MM.1S (cell line): ENCODE results near the gene EBI3.
"Not testable (repeated sequence)": the region's sequence is repeated elsewhere in the genome, so short reads cannot be mapped to it uniquely, and the experiment has no call there.

ENCODE experiments used
- DNase-seq: peaks from one replicate; pipeline ENCODE4 v3.0.0-alpha.2; 2015
- H2AFZ ChIP-seq: fragments of 300-600 bp; sonication (generic); 2 replicates; pipeline ENCODE4 v1.6.0; 2016; ENCODE audit warnings: antibody characterized with exemption, low read length
- H3F3A ChIP-seq: fragments of 300-600 bp; sonication (generic); 2 replicates; pipeline ENCODE4 v1.6.1; 2016; ENCODE audit warnings: mild to moderate bottlenecking, antibody characterized with exemption, low read length, moderate library complexity, mixed read lengths; ENCODE audit not compliant: insufficient read depth
- H3K27ac ChIP-seq: fragments of 300-600 bp; sonication (generic); 2 replicates; pipeline ENCODE4 v1.5.1; 2016; ENCODE audit warnings: mild to moderate bottlenecking, low read length
- H3K27me3 ChIP-seq: fragments of 300-600 bp; sonication (generic); replicated peaks from 2 replicates; pipeline ENCODE4 v1.6.0; 2016; ENCODE audit warnings: low read length; ENCODE audit not compliant: insufficient read depth
- H3K36me3 ChIP-seq: fragments of 300-600 bp; sonication (generic); replicated peaks from 2 replicates; pipeline ENCODE4 v1.6.1; 2016; ENCODE audit warnings: mild to moderate bottlenecking, low read length, mixed read lengths; ENCODE audit not compliant: insufficient read depth
- H3K4me1 ChIP-seq: fragments of 300-600 bp; sonication (generic); 2 replicates; pipeline ENCODE4 v1.6.1; 2016; ENCODE audit warnings: low read length, mixed read lengths
- H3K4me2 ChIP-seq: fragments of 300-600 bp; sonication (generic); 2 replicates; pipeline ENCODE4 v1.6.0; 2016; ENCODE audit warnings: low read depth, low read length
- H3K4me3 ChIP-seq: fragments of 300-600 bp; sonication (generic); 2 replicates; pipeline ENCODE4 v1.5.1; 2016; ENCODE audit warnings: low read length, mixed read lengths
- H3K79me2 ChIP-seq: fragments of 300-600 bp; sonication (generic); 2 replicates; pipeline ENCODE4 v1.6.1; 2016; ENCODE audit warnings: mixed run types, low read length, mixed read lengths
- H3K9ac ChIP-seq: fragments of 300-600 bp; sonication (generic); 2 replicates; pipeline ENCODE4 v1.6.1; 2016; ENCODE audit warnings: low read length, mixed read lengths
- H3K9me2 ChIP-seq: fragments of 300-600 bp; sonication (generic); replicated peaks from 2 replicates; pipeline ENCODE4 v1.6.1; 2016; ENCODE audit warnings: mild to moderate bottlenecking, low read length, mixed read lengths; ENCODE audit not compliant: insufficient read depth
- H3K9me3 ChIP-seq: fragments of 300-600 bp; sonication (generic); replicated peaks from 2 replicates; pipeline ENCODE4 v1.6.1; 2016; ENCODE audit warnings: mild to moderate bottlenecking, low read length, mixed read lengths; ENCODE audit not compliant: insufficient read depth
- H4K20me1 ChIP-seq: fragments of 300-600 bp; sonication (generic); 2 replicates; pipeline ENCODE4 v1.6.1; 2016; ENCODE audit warnings: mild to moderate bottlenecking, low read length, moderate library complexity, mixed read lengths; ENCODE audit not compliant: insufficient read depth
- CTCF ChIP-seq: fragments of 300-600 bp; sonication (generic); IDR thresholded peaks from 2 replicates; pipeline ENCODE4 v1.5.1; 2016; ENCODE audit warnings: antibody characterized with exemption, low read length, mixed read lengths
- EZH2 ChIP-seq: fragments of 300-600 bp; sonication (generic); optimal IDR thresholded peaks from 2 replicates; pipeline ENCODE3; 2017; ENCODE audit warnings: low read depth, mild to moderate bottlenecking, antibody characterized with exemption, low read length, mixed read lengths
- EZH2phosphoT487 ChIP-seq: fragments of 300-600 bp; sonication (generic); IDR thresholded peaks from 2 replicates; pipeline ENCODE4 v1.6.1; 2018; ENCODE audit warnings: antibody characterized with exemption, low read length

The EBI3 gene

DNA sequence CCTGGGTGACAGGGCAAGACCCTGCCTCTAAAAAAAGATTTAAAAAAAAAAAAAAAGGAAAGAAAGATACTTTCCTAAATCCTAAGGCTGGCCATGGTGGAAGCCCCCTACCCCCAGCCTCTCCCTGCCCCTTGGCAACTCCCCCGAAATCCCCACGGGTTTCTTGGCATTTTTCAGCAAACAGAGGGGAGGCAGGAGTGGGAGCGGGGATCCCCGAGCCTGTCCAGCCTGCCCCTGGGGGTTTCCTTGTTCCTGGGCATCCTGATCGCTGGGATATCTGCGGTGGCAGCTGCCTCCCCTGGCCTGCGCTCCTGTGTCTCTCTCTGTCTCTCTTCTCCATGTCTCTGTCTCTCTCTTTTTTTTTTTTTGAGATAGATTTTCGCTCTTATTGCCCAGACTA lies 3.4 kb upstream of the EBI3 start:
- no peak for TF ChIP-seq EZH2
- TF ChIP-seq CTCF = no peak
- no peak for TF ChIP-seq EZH2phosphoT487
- Histone ChIP-seq H4K20me1 (no peaks in the 10 kb centered on the region), H3K4me2 (no peak overlapping the region), H3F3A (no peaks in the 10 kb centered on the region), H3K4me3 (no peak overlapping the region), H2AFZ (no peak overlapping the region), H3K36me3 (no peaks in the 10 kb centered on the region), H3K79me2 (no peaks in the 10 kb centered on the region), H3K27ac (no peak overlapping the region), H3K4me1 (no peaks in the 10 kb centered on the region), H3K9me3 (no peaks in the 10 kb centered on the region), H3K9ac (no peak overlapping the region), H3K9me2 (no peaks in the 10 kb centered on the region), H3K27me3 (peaks cover 90% of the 10 kb centered on the region)
- DNase-seq = no peak

DNA sequence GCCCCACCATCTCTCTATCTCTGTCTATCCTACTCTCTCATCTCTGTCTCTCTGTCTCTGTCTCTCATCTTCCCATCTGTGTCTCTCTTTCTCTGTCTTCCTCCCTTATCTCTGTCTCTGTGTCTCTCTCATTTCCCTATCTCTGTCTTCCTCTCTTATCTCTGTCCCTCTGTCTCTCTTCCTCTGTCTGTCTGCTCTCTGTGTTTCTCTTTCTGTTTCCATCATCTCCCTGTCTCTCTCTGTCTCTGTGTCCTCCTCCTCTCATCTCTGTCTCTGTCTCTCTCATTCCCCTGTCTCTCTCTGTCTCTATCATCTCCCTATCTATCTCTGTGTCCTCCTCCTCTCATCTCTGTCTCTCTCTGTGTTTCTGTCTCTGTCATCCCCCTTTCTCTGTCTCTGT lies 1.6 kb upstream of the EBI3 start:
- TF ChIP-seq EZH2phosphoT487 = no peak
- no peak for TF ChIP-seq EZH2
- no peak for TF ChIP-seq CTCF
- H3K9ac ChIP-seq = no peak overlapping the region
- H3K9me2 ChIP-seq = no peaks in the 10 kb centered on the region
- H3K27ac ChIP-seq = no peak overlapping the region
- DNase-seq = no peak
- no peaks in the 10 kb centered on the region for H3K79me2 ChIP-seq
- H3K4me3 ChIP-seq = no peak overlapping the region
- H2AFZ ChIP-seq = no peak overlapping the region
- no peaks in the 10 kb centered on the region for H3K9me3 ChIP-seq
- no peaks in the 10 kb centered on the region for H3K36me3 ChIP-seq
- H3K4me2 ChIP-seq = no peak overlapping the region
- no peaks in the 10 kb centered on the region for H3F3A ChIP-seq
- no peaks in the 10 kb centered on the region for H3K4me1 ChIP-seq
- H4K20me1 ChIP-seq = no peaks in the 10 kb centered on the region
- peaks cover 90% of the 10 kb centered on the region for H3K27me3 ChIP-seq

- H3K9me3 ChIP-seq = no peaks in the 10 kb centered on the region
- H4K20me1 ChIP-seq = no peaks in the 10 kb centered on the region
- TF ChIP-seq EZH2 = no peak
- no peak overlapping the region for H3K27ac ChIP-seq
- no peak overlapping the region for H3K4me2 ChIP-seq
- no peak overlapping the region for H3K9ac ChIP-seq
- H3F3A ChIP-seq = no peaks in the 10 kb centered on the region
- H3K9me2 ChIP-seq = no peaks in the 10 kb centered on the region
- peaks cover 94% of the 10 kb centered on the region for H3K27me3 ChIP-seq
- no peak overlapping the region for H2AFZ ChIP-seq
- no peak for DNase-seq
- H3K4me3 ChIP-seq = no peak overlapping the region
- H3K36me3 ChIP-seq = no peaks in the 10 kb centered on the region
- no peaks in the 10 kb centered on the region for H3K79me2 ChIP-seq
- no peaks in the 10 kb centered on the region for H3K4me1 ChIP-seq
Observed at GRCh38 chr19:4228765-4229178, 551 bp upstream of the EBI3 start.

DNA sequence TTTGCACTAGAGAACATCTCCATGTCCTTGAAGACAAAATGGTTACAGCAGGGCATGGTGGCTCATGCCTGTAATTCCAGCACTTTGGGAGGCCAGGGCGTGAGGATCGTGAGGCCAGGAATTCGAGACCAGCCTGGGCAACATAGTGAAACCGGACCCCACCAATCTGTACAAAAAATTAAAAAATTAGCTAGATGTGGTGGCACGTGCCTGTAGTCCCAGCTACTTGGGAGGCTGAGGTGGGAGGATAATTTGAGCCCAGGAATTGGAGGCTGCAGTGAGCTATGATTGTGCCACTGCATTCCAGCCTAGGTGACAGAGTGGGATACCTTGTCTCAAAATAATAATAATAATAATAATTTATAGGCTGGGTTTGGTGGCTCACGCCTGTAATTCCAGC lies 914 bp downstream of the EBI3 start:
- not testable (repeated sequence) for DNase-seq, H3K9ac ChIP-seq, H3K9me3 ChIP-seq, H3K9me2 ChIP-seq, H3K4me2 ChIP-seq, H4K20me1 ChIP-seq, H3K4me1 ChIP-seq, H3K36me3 ChIP-seq, H3K27ac ChIP-seq, H3K4me3 ChIP-seq, H2AFZ ChIP-seq, H3K79me2 ChIP-seq, H3F3A ChIP-seq
- H3K27me3 ChIP-seq = peaks cover 96% of the 10 kb centered on the region

- H3K4me3 ChIP-seq, H3K27ac ChIP-seq, H3K36me3 ChIP-seq, H3K79me2 ChIP-seq, H3K9me2 ChIP-seq, H3K9ac ChIP-seq, DNase-seq, H3K4me1 ChIP-seq, H4K20me1 ChIP-seq, H2AFZ ChIP-seq, H3K4me2 ChIP-seq, H3K9me3 ChIP-seq, H3F3A ChIP-seq: not testable (repeated sequence)
- peaks cover 92% of the 10 kb centered on the region for H3K27me3 ChIP-seq
Observed at GRCh38 chr19:4231521-4231920, 2.2 kb downstream of the EBI3 start.

DNA sequence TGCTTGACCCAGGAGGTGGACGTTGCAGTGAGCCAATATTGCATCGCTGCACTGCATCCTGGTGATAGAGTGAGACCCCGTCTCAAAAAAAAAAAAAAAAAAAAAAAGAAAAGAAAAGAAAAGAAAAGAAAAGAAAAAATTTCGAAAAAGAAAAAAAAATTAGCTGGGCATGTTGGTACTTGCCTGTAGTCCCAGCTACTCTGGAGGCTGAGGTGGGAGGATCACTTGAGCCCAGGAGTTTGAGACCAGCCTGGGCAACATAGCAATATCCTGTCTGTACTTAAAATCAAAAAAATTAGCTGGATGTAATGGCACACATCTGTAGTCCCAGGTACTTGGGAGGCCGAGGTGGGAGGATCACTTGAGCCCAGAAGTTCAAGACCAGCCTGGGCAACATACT lies 2.8 kb downstream of the EBI3 start:
- not testable (repeated sequence) for H4K20me1 ChIP-seq, H3K27ac ChIP-seq, H2AFZ ChIP-seq, H3K9me3 ChIP-seq, H3K4me2 ChIP-seq, H3K79me2 ChIP-seq, H3F3A ChIP-seq, H3K9me2 ChIP-seq, H3K4me1 ChIP-seq, H3K36me3 ChIP-seq, H3K4me3 ChIP-seq, H3K9ac ChIP-seq, DNase-seq
- H3K27me3 ChIP-seq = peaks cover 94% of the 10 kb centered on the region
